Erythroblast (primary cell): ENCODE measurements around the gene FBXL19.

Source experiments
- GATA1 ChIP-seq: IDR thresholded peaks from 2 replicates; pipeline ENCODE4 v1.6.1; 2011; ENCODE audit warnings: low read depth, mild to moderate bottlenecking, control low read depth, low read length, moderate library complexity
- POLR2A ChIP-seq: IDR thresholded peaks from 2 replicates; pipeline ENCODE4 v1.6.1; 2011; ENCODE audit warnings: mild to moderate bottlenecking, low read length

DNA sequence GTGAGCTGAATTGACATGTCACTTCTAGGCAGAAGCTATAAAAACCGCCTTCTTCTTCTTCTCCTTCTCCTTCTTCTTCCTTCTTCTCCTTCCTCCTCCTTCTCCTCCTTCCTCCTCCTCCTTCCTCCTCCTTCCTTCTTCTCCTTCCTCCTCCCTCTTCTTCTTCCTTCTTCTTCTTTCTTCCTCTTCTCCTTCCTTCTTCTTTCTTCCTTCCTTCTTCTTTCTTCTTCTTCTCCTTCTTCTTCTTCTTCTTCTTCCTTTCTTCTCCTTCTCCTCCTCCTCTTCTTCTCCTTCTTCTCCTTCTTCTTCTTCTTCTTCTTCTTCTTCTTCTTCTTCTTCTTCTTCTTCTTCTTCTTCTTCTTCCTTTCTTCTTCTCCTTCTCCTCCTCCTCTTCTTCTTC is 4.8 kb upstream of the FBXL19 start:
- TF ChIP-seq POLR2A (no peak), GATA1 (no peak)
